WERI-Rb-1 (cell line): ENCODE results near the gene GRIN2A.

Experiments
- DNase-seq: peaks from one replicate; pipeline ENCODE4 v3.0.0-alpha.2; 2020
- H3K27ac ChIP-seq: fragments of 250-450 bp; sonication (Bioruptor Pico); 2 replicates; pipeline ENCODE4 v1.5.1; 2020; ENCODE audit warnings: mild to moderate bottlenecking, moderate library complexity
- H3K27me3 ChIP-seq: fragments of 250-450 bp; sonication (Bioruptor Pico); 2 replicates; pipeline ENCODE4 v1.5.1; 2021; ENCODE audit warnings: mild to moderate bottlenecking, low read depth, moderate library complexity; ENCODE audit not compliant: insufficient read depth, severe bottlenecking
- H3K36me3 ChIP-seq: fragments of 250-450 bp; sonication (Bioruptor Pico); 2 replicates; pipeline ENCODE4 v1.5.1; 2020; ENCODE audit warnings: mild to moderate bottlenecking, moderate library complexity
- H3K4me3 ChIP-seq: 2 replicates; pipeline ENCODE4 v1.5.1; 2011; ENCODE audit warnings: low read depth, mild to moderate bottlenecking, control low read depth, low read length
- H3K9me3 ChIP-seq: fragments of 250-450 bp; sonication (Bioruptor Pico); 2 replicates; pipeline ENCODE4 v1.5.1; 2021; ENCODE audit warnings: mild to moderate bottlenecking, moderate library complexity; ENCODE audit not compliant: severe bottlenecking
- TF ChIP-seq, protein P1 (sequence below): IDR thresholded peaks from 2 replicates; pipeline ENCODE4 v1.5.1; 2011; ENCODE audit warnings: low read depth, mild to moderate bottlenecking, control low read depth, inconsistent platforms, low read length

The GRIN2A gene

GRCh38 chr16:9852003-9852402 lies 330.2 kb downstream of the GRIN2A start:
- Histone ChIP-seq H3K4me3 (no peak overlapping the region), H3K9me3 (peaks cover 3% of the 10 kb centered on the region), H3K27me3 (no peaks in the 10 kb centered on the region), H3K36me3 (no peaks in the 10 kb centered on the region), H3K27ac (no peak overlapping the region)
- no peak for DNase-seq
- TF ChIP-seq, protein P1, sequence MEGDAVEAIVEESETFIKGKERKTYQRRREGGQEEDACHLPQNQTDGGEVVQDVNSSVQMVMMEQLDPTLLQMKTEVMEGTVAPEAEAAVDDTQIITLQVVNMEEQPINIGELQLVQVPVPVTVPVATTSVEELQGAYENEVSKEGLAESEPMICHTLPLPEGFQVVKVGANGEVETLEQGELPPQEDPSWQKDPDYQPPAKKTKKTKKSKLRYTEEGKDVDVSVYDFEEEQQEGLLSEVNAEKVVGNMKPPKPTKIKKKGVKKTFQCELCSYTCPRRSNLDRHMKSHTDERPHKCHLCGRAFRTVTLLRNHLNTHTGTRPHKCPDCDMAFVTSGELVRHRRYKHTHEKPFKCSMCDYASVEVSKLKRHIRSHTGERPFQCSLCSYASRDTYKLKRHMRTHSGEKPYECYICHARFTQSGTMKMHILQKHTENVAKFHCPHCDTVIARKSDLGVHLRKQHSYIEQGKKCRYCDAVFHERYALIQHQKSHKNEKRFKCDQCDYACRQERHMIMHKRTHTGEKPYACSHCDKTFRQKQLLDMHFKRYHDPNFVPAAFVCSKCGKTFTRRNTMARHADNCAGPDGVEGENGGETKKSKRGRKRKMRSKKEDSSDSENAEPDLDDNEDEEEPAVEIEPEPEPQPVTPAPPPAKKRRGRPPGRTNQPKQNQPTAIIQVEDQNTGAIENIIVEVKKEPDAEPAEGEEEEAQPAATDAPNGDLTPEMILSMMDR, result no peak

GRCh38 chr16:9850817-9851216 lies 331.4 kb downstream of the GRIN2A start:
- TF ChIP-seq, protein P1, result no peak
- no peaks in the 10 kb centered on the region for H3K36me3 ChIP-seq
- no peak for DNase-seq
- H3K4me3 ChIP-seq, result no peak overlapping the region
- H3K9me3 ChIP-seq, result peaks cover 3% of the 10 kb centered on the region
- no peak overlapping the region for H3K27ac ChIP-seq
- no peaks in the 10 kb centered on the region for H3K27me3 ChIP-seq

DNA sequence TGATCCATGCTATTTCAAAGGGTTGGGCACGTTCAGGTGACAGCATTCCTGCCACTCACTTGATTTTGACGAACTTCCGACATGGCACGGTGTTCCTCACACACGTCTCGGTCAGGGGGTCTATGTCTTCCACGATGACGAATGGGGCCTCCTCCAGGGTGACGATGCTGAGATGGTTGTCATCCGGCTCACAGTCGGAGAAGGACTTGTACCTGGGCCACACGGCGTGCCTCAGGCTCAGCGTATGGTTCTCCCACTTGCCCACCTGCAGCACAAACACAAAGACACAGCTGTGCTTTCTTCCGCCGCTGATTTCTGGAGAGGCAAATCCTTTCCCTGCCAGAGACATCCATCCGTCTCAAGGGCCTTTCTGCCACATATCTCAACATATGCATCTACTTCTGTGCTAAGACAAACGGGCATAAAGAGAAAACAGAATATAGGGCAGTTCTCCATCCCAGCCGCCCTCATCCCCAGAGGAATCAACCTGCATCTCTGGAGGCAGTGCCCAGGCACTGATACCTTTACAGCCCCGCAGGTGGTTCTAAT lies 332.5 kb downstream of the GRIN2A start:
- no peaks in the 10 kb centered on the region for H3K27me3 ChIP-seq
- no peak overlapping the region for H3K27ac ChIP-seq
- TF ChIP-seq, protein P1, result no peak
- peaks cover 3% of the 10 kb centered on the region for H3K9me3 ChIP-seq
- no peak for DNase-seq
- no peak overlapping the region for H3K4me3 ChIP-seq
- no peaks in the 10 kb centered on the region for H3K36me3 ChIP-seq

- Histone ChIP-seq H3K27me3 (no peaks in the 10 kb centered on the region), H3K4me3 (no peak overlapping the region), H3K27ac (no peak overlapping the region), H3K36me3 (no peaks in the 10 kb centered on the region), H3K9me3 (no peaks in the 10 kb centered on the region)
- TF ChIP-seq, protein P1, result no peak
- DNase-seq, result no peak
Observed at GRCh38 chr16:9847146-9847545, 335.1 kb downstream of the GRIN2A start.

- H3K27me3 ChIP-seq, result no peaks in the 10 kb centered on the region
- no peak overlapping the region for H3K27ac ChIP-seq
- no peak overlapping the region for H3K4me3 ChIP-seq
- DNase-seq, result no peak
- no peaks in the 10 kb centered on the region for H3K36me3 ChIP-seq
- TF ChIP-seq, protein P1, result no peak
- no peaks in the 10 kb centered on the region for H3K9me3 ChIP-seq
Observed at GRCh38 chr16:9846362-9847099, 335.7 kb downstream of the GRIN2A start.
